Smooth muscle cell (in vitro differentiated cells): Measurements from ENCODE around the gene ZNF396. TPM values are rescaled to one million over a fixed set of nuclear protein-coding genes. Genes with fewer than 3 reads are reported as not detected.

Source experiments
- DNase-seq: peaks from one replicate; lab custom pipeline; 2025; ENCODE audit not compliant: unreplicated experiment; lab: John Stamatoyannopoulos, UW
- H2AFZ ChIP-seq: fragments of 200-600 bp; sonication (generic); 2 replicates; pipeline ENCODE4 v1.6.0; 2016; ENCODE audit warnings: antibody characterized with exemption, low read depth, mild to moderate bottlenecking
- H3F3A ChIP-seq: fragments of 200-600 bp; sonication (generic); 2 replicates; pipeline ENCODE4 v1.6.0; 2017; ENCODE audit warnings: antibody characterized with exemption, low read depth
- H3K27ac ChIP-seq: fragments of 200-600 bp; sonication (generic); 2 replicates; pipeline ENCODE4 v1.5.1; 2016; ENCODE audit warnings: low read depth, mild to moderate bottlenecking
- H3K27me3 ChIP-seq: fragments of 200-600 bp; sonication (generic); 2 replicates; pipeline ENCODE4 v1.6.1; 2016; ENCODE audit warnings: low read depth, mild to moderate bottlenecking
- H3K36me3 ChIP-seq: fragments of 200-600 bp; sonication (generic); 2 replicates; pipeline ENCODE4 v1.5.1; 2016; ENCODE audit warnings: low read depth
- H3K4me1 ChIP-seq: fragments of 200-600 bp; sonication (generic); 2 replicates; pipeline ENCODE4 v1.5.1; 2016; ENCODE audit warnings: low read depth
- H3K4me2 ChIP-seq: fragments of 200-600 bp; sonication (generic); 2 replicates; pipeline ENCODE4 v1.6.0; 2016; ENCODE audit warnings: mild to moderate bottlenecking
- H3K4me3 ChIP-seq: fragments of 200-600 bp; sonication (generic); 2 replicates; pipeline ENCODE4 v1.5.1; 2016; ENCODE audit warnings: mild to moderate bottlenecking
- H3K79me2 ChIP-seq: fragments of 200-600 bp; sonication (generic); 2 replicates; pipeline ENCODE4 v1.6.0; 2016; ENCODE audit warnings: low read depth, mild to moderate bottlenecking
- H3K9ac ChIP-seq: fragments of 200-600 bp; sonication (generic); 2 replicates; pipeline ENCODE4 v1.6.0; 2016; ENCODE audit warnings: low read depth
- H3K9me3 ChIP-seq: fragments of 200-600 bp; sonication (generic); replicated peaks from 2 replicates; pipeline ENCODE4 v1.5.1; 2016; ENCODE audit warnings: low read depth
- H4K20me1 ChIP-seq: fragments of 200-600 bp; sonication (generic); 2 replicates; pipeline ENCODE4 v1.6.0; 2016; ENCODE audit warnings: low read depth
- WGBS: methylation state at CpG from one replicate; pipeline ENCODE4 v1.1.7; 2016; ENCODE audit warnings: low lambda C conversion rate; 5-methylcytosine and 5-hydroxymethylcytosine counted together
- polyA plus RNA-seq: library from polyadenylated mRNA; unstranded; fragments of >200 nt; fragmentation: Nextera tagmentation; extraction: Ambion mirVana; gene quantifications from 2 replicates; pipeline ENCODE4 v1.2.1, GENCODE V29; 2016
- total RNA-seq: library from RNA; depleted of rRNA; stranded (reverse); fragments of >200 nt; gene quantifications from 2 replicates; pipeline ENCODE4 v1.2.3, GENCODE V29; 2014
- TF ChIP-seq, protein P1 (sequence below): fragments of 200-600 bp; sonication (generic); IDR thresholded peaks from 2 replicates; pipeline ENCODE4 v1.5.1; 2017; ENCODE audit warnings: borderline replicate concordance, mild to moderate bottlenecking, antibody characterized with exemption; ENCODE audit not compliant: insufficient read depth, poor library complexity, severe bottlenecking

ZNF396 gene
- total and polyA plus RNA-seq, 2 experiments from 2014 or later: 1.9 to 2.0 TPM

- peaks cover 42% of the 10 kb centered on the region for H3K79me2 ChIP-seq
- no peak for DNase-seq
- TF ChIP-seq, protein P1, sequence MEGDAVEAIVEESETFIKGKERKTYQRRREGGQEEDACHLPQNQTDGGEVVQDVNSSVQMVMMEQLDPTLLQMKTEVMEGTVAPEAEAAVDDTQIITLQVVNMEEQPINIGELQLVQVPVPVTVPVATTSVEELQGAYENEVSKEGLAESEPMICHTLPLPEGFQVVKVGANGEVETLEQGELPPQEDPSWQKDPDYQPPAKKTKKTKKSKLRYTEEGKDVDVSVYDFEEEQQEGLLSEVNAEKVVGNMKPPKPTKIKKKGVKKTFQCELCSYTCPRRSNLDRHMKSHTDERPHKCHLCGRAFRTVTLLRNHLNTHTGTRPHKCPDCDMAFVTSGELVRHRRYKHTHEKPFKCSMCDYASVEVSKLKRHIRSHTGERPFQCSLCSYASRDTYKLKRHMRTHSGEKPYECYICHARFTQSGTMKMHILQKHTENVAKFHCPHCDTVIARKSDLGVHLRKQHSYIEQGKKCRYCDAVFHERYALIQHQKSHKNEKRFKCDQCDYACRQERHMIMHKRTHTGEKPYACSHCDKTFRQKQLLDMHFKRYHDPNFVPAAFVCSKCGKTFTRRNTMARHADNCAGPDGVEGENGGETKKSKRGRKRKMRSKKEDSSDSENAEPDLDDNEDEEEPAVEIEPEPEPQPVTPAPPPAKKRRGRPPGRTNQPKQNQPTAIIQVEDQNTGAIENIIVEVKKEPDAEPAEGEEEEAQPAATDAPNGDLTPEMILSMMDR: no peak
- H3K4me3 ChIP-seq: peak overlapping the region; percentile 70
- no peaks in the 10 kb centered on the region for H3K27me3 ChIP-seq
- H3F3A ChIP-seq: no peaks in the 10 kb centered on the region
- H3K36me3 ChIP-seq: no peaks in the 10 kb centered on the region
- peak overlapping the region; percentile 99 for H3K9ac ChIP-seq
- peak overlapping the region; percentile 96 for H3K27ac ChIP-seq
- peaks cover 9% of the 10 kb centered on the region for H3K4me1 ChIP-seq
- H2AFZ ChIP-seq: peak overlapping the region; percentile 63
- no peaks in the 10 kb centered on the region for H3K9me3 ChIP-seq
- peak overlapping the region; percentile 90 for H3K4me2 ChIP-seq
- WGBS: 74% methylated on average over 12 of the region's 12 CpGs
- H4K20me1 ChIP-seq: peaks cover 39% of the 10 kb centered on the region
Observed at GRCh38 chr18:35344736-35345459, 32.2 kb downstream of the ZNF396 start.

- Histone ChIP-seq H3K4me3 (peak within 1 kb of the TSS; percentile 70), H3K4me2 (peak within 1 kb of the TSS; percentile 90), H3K4me1 (peaks cover 9% of the 10 kb centered on the region), H3F3A (no peaks in the 10 kb centered on the region), H3K27ac (peak within 1 kb of the TSS; percentile 96), H3K27me3 (no peaks in the 10 kb centered on the region), H3K9ac (peak within 1 kb of the TSS; percentile 99), H2AFZ (peak within 1 kb of the TSS; percentile 63), H3K79me2 (peaks cover 50% of the 10 kb centered on the region), H3K36me3 (peaks cover 3% of the 10 kb centered on the region), H3K9me3 (no peaks in the 10 kb centered on the region), H4K20me1 (peaks cover 47% of the 10 kb centered on the region)
- under 1% methylated on average over 52 of the region's 64 CpGs for WGBS
- DNase-seq: peak; percentile 80
- TF ChIP-seq, protein P1: no peak
Observed at GRCh38 chr18:35343936-35344735, 33.0 kb downstream of the ZNF396 start, which contains the start of gene ZNF24. Gene ZNF24 (minus strand): TSS chr18:35344420. CDS start chr18:35340650, 3,770 bp downstream.

DNA sequence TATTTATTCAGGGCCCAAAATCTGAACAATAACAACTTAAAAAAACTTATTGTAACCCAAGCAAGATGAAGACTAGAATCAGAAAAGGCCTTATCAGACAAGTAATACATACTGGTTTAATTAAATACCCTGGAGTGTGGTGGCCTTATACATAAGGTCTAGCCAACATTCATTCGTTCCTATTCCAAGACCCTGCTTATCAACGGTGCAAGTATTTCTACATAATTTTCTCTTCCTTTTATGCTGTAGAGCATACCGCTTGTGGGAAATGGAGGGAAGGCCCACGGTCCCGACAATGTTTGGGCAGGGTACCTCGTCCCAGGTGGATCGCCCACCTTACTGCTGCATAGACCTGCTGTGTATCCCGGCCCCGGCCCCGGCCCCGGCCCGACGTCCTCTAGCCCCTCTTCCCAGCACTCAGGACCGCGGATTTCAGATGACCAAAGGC, 33.6 kb downstream of the ZNF396 start:
- peak overlapping the region; percentile 99 for H3K9ac ChIP-seq
- H3K4me2 ChIP-seq: peak overlapping the region; percentile 90
- H3K79me2 ChIP-seq: peaks cover 50% of the 10 kb centered on the region
- peaks cover 53% of the 10 kb centered on the region for H4K20me1 ChIP-seq
- H3K4me1 ChIP-seq: peaks cover 9% of the 10 kb centered on the region
- 1% methylated on average over 15 of the region's 15 CpGs for WGBS
- H3F3A ChIP-seq: no peaks in the 10 kb centered on the region
- no peaks in the 10 kb centered on the region for H3K27me3 ChIP-seq
- H3K4me3 ChIP-seq: peak overlapping the region; percentile 70
- DNase-seq: no peak
- TF ChIP-seq, protein P1: no peak
- peak overlapping the region; percentile 96 for H3K27ac ChIP-seq
- no peak overlapping the region for H2AFZ ChIP-seq
- no peaks in the 10 kb centered on the region for H3K9me3 ChIP-seq
- peaks cover 9% of the 10 kb centered on the region for H3K36me3 ChIP-seq
